GM21737 (cell line): Measurements from ENCODE around the gene SRPRA.

Experiments
- ATAC-seq: cut with Tn5 transposase; IDR thresholded peaks from one replicate; pipeline ENCODE4 v1.9.1; 2021; ENCODE audit warnings: mild to moderate bottlenecking, moderate library complexity; ENCODE audit not compliant: unreplicated experiment

Gene SRPRA

GRCh38 chr11:126231725-126232459 is 36.8 kb downstream of the SRPRA start:
- ATAC-seq = no peak

- no peak for ATAC-seq
These were observed 38.7 kb downstream of the SRPRA start for GRCh38 chr11:126229858-126230540.

GRCh38 chr11:126226334-126227084 is 42.2 kb downstream of the SRPRA start:
- no peak for ATAC-seq

- ATAC-seq = no peak
These were observed 43.4 kb downstream of the SRPRA start for GRCh38 chr11:126225295-126225665.

DNA sequence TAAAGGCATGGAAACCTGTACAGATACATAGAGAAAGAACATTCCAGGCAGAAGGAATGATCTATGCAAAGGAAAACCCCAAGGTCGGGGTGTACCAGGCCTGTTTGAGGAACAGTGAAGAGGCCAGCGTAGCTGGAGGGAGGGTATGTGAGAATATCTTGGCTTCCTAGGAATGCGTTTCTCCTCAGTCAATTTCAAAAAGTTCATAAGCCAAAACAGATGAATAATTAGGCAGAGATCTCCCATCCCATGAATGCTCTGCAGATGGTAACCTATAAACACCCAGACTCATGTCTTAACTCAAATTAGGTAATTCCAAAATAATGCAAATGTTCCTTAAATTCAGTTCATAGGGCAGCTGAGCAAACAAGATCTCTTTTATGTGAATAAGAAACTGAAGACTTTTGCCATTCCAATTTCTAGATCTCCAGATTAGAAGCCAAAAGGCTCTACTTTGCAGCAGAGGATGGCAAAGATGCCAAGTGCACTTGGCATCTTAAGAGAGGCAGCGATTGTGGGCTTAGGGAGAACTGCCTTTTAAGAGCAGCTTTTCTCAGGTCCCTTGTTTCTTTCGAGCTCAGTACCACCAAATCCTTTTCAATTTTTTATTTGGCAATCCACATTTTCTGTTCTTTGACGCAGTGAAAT is 43.9 kb downstream of the SRPRA start:
- ATAC-seq = no peak

DNA sequence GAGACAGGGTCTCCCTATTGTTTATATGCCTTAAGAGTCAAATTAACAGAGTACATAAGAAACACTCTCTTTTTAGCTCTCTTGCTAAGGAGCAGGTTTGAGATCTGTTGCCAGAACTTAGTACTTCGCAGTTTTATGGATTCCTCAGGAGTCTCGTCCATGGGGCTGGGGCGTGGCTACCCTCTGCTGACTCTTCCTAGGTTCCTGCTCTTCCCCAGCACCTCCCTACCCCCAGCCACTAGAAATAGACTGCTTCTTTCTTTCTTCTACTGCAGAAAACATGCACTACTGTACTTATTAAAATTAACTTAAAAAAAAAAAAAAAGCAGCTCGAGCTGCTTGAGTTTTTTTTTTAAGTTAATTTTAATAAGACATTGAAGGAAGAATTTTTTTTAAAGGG is 49.1 kb downstream of the SRPRA start:
- no peak for ATAC-seq

GRCh38 chr11:126217491-126217890 is 51.2 kb downstream of the SRPRA start:
- ATAC-seq = no peak

DNA sequence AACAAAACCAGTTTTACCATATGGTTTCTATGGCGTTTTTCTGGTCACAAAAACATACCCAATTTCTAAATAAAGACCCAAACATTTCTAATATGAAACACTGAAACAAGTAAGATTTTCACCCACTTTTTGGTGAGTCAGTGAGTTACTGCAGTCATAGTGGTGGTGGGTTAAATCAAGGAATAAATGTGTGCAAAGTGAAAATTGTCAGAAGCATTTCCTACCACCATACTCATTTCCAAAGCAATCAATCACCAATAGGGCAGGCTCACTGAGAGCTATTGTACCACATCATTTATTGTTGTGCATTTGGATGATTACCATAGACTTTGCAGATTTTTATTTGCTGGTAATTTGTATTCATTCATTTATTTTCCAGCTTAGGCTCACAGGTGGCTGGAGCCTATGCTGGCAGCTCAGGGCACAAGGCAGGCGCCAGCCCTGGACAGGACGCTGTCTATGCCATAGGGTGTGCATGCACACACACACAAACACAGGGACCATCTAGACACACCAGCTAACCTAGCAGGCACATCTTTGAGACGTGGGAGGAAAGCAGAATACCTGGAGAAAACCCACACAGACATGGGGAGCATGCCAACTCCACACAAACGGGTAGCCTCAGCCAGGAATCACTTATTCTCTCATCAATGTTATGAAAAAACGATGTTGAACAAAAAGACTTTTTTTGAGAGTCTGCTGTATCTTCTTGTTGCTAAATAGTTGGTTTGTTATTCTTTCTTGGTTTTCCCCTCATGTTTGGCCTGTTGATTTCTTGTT is 52.0 kb downstream of the SRPRA start:
- no peak for ATAC-seq

DNA sequence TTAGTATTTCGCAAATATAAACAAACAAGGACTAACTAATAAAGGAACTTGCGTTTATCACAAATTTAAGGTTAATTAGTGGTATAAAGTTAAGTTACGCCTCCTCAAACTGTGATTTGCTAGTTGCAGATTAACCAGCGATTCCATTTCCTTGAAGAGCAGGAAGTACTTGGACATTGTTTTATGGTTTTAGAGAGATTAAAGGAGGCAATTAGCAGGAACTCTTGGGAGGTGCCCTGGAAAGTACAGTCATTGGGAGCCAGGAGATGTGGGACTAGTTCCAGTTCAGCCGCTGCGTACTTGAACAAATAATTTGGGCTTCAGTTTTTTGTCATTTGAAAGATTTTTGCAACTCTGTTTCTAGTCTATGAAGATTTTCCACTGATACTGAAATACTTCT is 53.9 kb downstream of the SRPRA start:
- ATAC-seq = no peak

GRCh38 chr11:126214441-126214840 is 54.3 kb downstream of the SRPRA start:
- no peak for ATAC-seq
